ENCODE data around the gene FBXW7. TPM values are rescaled to one million over a fixed set of nuclear protein-coding genes. Genes with fewer than 3 reads are reported as not detected.

Gene FBXW7
- total RNA-seq, 1 experiment from 2014 or later = 23.0 TPM

DNA sequence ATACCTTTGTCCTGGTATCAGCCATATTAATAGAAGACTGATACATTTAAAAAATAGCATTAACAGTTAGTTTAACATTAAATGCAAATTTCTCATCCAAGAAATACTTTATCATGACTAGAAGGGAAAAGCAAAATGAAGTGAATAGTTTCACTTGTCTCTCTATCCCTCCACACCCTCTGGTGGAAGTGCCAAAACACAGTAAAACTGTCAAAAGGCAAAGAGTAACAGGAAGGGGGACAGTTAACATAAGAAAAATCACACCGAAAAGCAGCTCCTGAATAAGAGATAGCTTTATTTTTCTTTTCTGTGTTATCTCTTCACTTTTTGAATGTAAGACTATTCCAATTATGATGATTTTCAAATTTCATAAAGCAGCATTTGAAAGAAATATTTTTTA lies 187.2 kb downstream of the FBXW7 start:
- POLR2A ChIA-PET = no interaction called here
- H3K79me2 ChIP-seq (ENCODE audit: insufficient read depth, low read length) = peaks cover 23% of the 10 kb centered on the region

DNA sequence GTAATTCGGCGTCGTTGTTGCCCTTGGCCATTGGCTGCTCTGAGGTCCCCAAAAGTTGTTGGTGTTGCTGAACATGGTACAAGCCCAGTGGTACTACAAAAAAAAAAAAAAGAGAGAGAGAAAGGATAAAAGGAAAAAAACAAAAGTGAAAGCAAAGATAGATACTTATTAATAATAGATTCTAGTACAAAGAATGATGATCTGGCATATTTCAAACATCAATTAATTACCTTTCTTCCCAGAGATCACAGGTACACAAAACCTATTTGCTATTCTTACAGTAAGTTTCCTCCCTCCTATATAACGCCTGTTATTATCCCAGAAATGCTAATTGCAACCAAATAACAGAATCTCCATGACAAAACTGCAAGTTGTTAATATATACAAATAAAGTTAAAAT lies 188.9 kb downstream of the FBXW7 start:
- H3K4me1 ChIP-seq (ENCODE audit: control insufficient read depth in 1 of 2, insufficient read depth in 2 of 2, low read length in 2 of 2) = no peaks in the 10 kb centered on the region; a peak in 2 of 4 replicates
- peaks cover 14% of the 10 kb centered on the region; the same call in 1 of the 2 replicates for H3K79me2 ChIP-seq (ENCODE audit: insufficient read depth, low read length)
- POLR2A ChIA-PET = no interaction called here
- no peak overlapping the region for H3K4me3 ChIP-seq (replicated peaks in 1 of 2; ENCODE audit: low read depth in 1 of 2, low read length in 2 of 2)
- DNase-seq (ENCODE audit: low read depth, low spot score) = no peak
- ATAC-seq = no peak
- intact Hi-C loops (cut with micrococcal nuclease) = no loop called here
- H3K36me3 ChIP-seq (ENCODE audit: control insufficient read depth in 1 of 2, insufficient read depth in 2 of 2, low read length in 2 of 2) = no peaks in the 10 kb centered on the region
- CTCF ChIA-PET = no interaction called here
- no peaks in the 10 kb centered on the region for H4K20me1 ChIP-seq (ENCODE audit: insufficient read depth)
- H2AFZ ChIP-seq (ENCODE audit: low read depth, low read length, poor library complexity, severe bottlenecking) = no peak overlapping the region
- H3K27ac ChIP-seq (ENCODE audit: low read depth, low read length) = no peak overlapping the region
- no peaks in the 10 kb centered on the region for H3K27me3 ChIP-seq (ENCODE audit: insufficient read depth, low read length)
- H3K4me2 ChIP-seq (ENCODE audit: low read length) = no peak overlapping the region
- no peak overlapping the region for H3K9ac ChIP-seq (ENCODE audit: low read length)
- RAD21 ChIA-PET (ENCODE audit: low non-redundant PET in 1 of 2, low total read pairs in 2 of 2, uncharacterized antibody in 2 of 2, unreplicated experiment in 2 of 2) = no interaction called here
- BruUV-seq (replicated peaks) = no TSS peak
- H3K9me2 ChIP-seq (ENCODE audit: insufficient read depth) = no peaks in the 10 kb centered on the region
- H3K9me3 ChIP-seq (ENCODE audit: control insufficient read depth in 1 of 2, insufficient read depth in 1 of 2, low read depth in 1 of 2, low read length in 2 of 2) = no peaks in the 10 kb centered on the region
- no peak for TF ChIP-seq CBX3 (IDR thresholded peaks at IDR 0.05; ENCODE audit: low read depth)
- no peak for TF ChIP-seq EZH2phosphoT487 (IDR thresholded peaks at IDR 0.05; ENCODE audit: borderline replicate concordance)
- TF ChIP-seq ELF1 (IDR thresholded peaks at IDR 0.05; ENCODE audit: borderline replicate concordance, low read depth) = no peak
- TF ChIP-seq FOSL1 (IDR thresholded peaks at IDR 0.05; ENCODE audit: low read depth) = no peak
- TF ChIP-seq CEBPB (IDR thresholded peaks at IDR 0.05; ENCODE audit: low read depth) = no peak
- TF ChIP-seq, protein P1, sequence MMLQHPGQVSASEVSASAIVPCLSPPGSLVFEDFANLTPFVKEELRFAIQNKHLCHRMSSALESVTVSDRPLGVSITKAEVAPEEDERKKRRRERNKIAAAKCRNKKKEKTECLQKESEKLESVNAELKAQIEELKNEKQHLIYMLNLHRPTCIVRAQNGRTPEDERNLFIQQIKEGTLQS (IDR thresholded peaks at IDR 0.05) = no peak
- TF ChIP-seq SRF (IDR thresholded peaks at IDR 0.05; ENCODE audit: low read depth) = no peak
- no peak for TF ChIP-seq CTCF (IDR thresholded peaks at IDR 0.05 in 2 of 3, conservative IDR thresholded peaks at IDR 0.05 in 1 of 3; ENCODE audit: borderline replicate concordance in 1 of 3, insufficient read depth in 1 of 3, low read depth in 2 of 3, low read length in 2 of 3)
- no peak for TF ChIP-seq RAD21 (IDR thresholded peaks at IDR 0.05; ENCODE audit: low read depth)
- no peak for TF ChIP-seq EGR1 (IDR thresholded peaks at IDR 0.05; ENCODE audit: low read depth)

More for the DNA sequence above, 187.2 kb downstream of the FBXW7 start:
- intact Hi-C loops (cut with micrococcal nuclease) = no loop called here
- CTCF ChIA-PET = interaction anchor here (1.1 kb wide), 2 partner anchors 9 to 547 kb away, joined by 3 read pairs; no protein-coding TSS in a partner anchor
- Histone ChIP-seq H3K9me3 (ENCODE audit: control insufficient read depth in 1 of 2, insufficient read depth in 1 of 2, low read depth in 1 of 2, low read length in 2 of 2) (no peaks in the 10 kb centered on the region), H3K27me3 (ENCODE audit: insufficient read depth, low read length) (no peaks in the 10 kb centered on the region), H4K20me1 (ENCODE audit: insufficient read depth) (no peaks in the 10 kb centered on the region), H3K4me3 (replicated peaks in 1 of 2; ENCODE audit: low read depth in 1 of 2, low read length in 2 of 2) (no peak overlapping the region), H3K36me3 (ENCODE audit: control insufficient read depth in 1 of 2, insufficient read depth in 2 of 2, low read length in 2 of 2) (no peaks in the 10 kb centered on the region), H3K27ac (ENCODE audit: low read depth, low read length) (no peak overlapping the region), H3K9ac (ENCODE audit: low read length) (no peak overlapping the region), H2AFZ (ENCODE audit: low read depth, low read length, poor library complexity, severe bottlenecking) (no peak overlapping the region), H3K4me1 (ENCODE audit: control insufficient read depth in 1 of 2, insufficient read depth in 2 of 2, low read length in 2 of 2) (peaks cover 10 to 15% of the 10 kb centered on the region in 2 experiments), H3K4me2 (ENCODE audit: low read length) (no peak overlapping the region), H3K9me2 (ENCODE audit: insufficient read depth) (no peaks in the 10 kb centered on the region)
- BruUV-seq (replicated peaks) = no TSS peak
- RAD21 ChIA-PET (ENCODE audit: low non-redundant PET in 1 of 2, low total read pairs in 2 of 2, uncharacterized antibody in 2 of 2, unreplicated experiment in 2 of 2) = no interaction called here
- ATAC-seq (no peak), DNase-seq (ENCODE audit: low read depth, low spot score) (no peak)
- no peak for TF ChIP-seq TCF7L2 (IDR thresholded peaks at IDR 0.05; ENCODE audit: borderline replicate concordance, extremely low read depth, insufficient read depth, insufficient read length)
- TF ChIP-seq EZH2 (IDR thresholded peaks at IDR 0.05) = no peak
- TF ChIP-seq CTCF (IDR thresholded peaks at IDR 0.05 in 2 of 3, conservative IDR thresholded peaks at IDR 0.05 in 1 of 3; ENCODE audit: borderline replicate concordance in 1 of 3, insufficient read depth in 1 of 3, low read depth in 2 of 3, low read length in 2 of 3) = peak in 2 of 3 experiments; percentile 12 to 17; a peak in 3 of 6 replicates
- TF ChIP-seq RAD21 (IDR thresholded peaks at IDR 0.05; ENCODE audit: low read depth) = peak; percentile 52; the same call in 1 of the 2 replicates

Measured in HCT116 (cell line).